Measurements from ENCODE around the gene PFDN2.

DNA sequence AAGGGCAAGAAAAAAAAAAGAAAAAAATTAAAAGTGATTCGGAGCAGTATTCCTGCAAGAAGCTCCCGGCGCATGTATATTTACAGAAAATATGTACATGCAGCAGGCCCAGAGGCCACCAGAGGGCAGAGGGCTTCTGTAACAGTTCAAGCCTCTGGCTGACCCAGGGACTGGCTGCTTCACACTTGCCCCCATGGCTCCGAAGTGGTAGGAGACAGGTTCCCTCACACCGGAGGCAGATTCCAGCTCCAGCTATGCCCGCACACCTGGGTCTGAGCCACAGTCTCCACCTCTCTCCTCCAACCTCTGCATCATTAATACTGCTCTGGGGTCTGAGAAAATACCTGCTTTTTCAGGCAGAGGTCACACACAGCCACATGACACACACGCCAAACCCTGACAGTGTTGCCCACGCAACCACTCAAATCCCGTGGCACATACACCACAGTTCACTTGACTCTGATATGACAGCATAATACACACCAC lies 45.9 kb downstream of the PFDN2 start:
- TF ChIP-seq, protein P1, sequence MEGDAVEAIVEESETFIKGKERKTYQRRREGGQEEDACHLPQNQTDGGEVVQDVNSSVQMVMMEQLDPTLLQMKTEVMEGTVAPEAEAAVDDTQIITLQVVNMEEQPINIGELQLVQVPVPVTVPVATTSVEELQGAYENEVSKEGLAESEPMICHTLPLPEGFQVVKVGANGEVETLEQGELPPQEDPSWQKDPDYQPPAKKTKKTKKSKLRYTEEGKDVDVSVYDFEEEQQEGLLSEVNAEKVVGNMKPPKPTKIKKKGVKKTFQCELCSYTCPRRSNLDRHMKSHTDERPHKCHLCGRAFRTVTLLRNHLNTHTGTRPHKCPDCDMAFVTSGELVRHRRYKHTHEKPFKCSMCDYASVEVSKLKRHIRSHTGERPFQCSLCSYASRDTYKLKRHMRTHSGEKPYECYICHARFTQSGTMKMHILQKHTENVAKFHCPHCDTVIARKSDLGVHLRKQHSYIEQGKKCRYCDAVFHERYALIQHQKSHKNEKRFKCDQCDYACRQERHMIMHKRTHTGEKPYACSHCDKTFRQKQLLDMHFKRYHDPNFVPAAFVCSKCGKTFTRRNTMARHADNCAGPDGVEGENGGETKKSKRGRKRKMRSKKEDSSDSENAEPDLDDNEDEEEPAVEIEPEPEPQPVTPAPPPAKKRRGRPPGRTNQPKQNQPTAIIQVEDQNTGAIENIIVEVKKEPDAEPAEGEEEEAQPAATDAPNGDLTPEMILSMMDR (conservative IDR thresholded peaks at IDR 0.05) = peak; percentile 76
- no peak for TF ChIP-seq ZFX (IDR thresholded peaks at IDR 0.05)

Measured in C4-2B (cell line).